Astrocyte of the spinal cord (primary cell): ENCODE data around the gene SERPINE3.

Experiments
- DNase-seq: peaks from one replicate; pipeline ENCODE4 v3.0.0; 2011; ENCODE audit warnings: low read depth, low spot score
- H3K4me3 ChIP-seq: 2 replicates; pipeline ENCODE4 v1.5.1; 2011; ENCODE audit warnings: low read depth, mild to moderate bottlenecking, low read length, moderate library complexity
- CTCF ChIP-seq: IDR thresholded peaks from 2 replicates; pipeline ENCODE4 v1.5.1; 2012; ENCODE audit warnings: low read depth, mild to moderate bottlenecking, low read length, inconsistent platforms
- in situ Hi-C: cut with HindIII; loops from 2 replicates; pipeline ENCODE4 v1.10.0; 2017; ENCODE audit warnings: low sequenced_read_pairs

Gene SERPINE3

DNA sequence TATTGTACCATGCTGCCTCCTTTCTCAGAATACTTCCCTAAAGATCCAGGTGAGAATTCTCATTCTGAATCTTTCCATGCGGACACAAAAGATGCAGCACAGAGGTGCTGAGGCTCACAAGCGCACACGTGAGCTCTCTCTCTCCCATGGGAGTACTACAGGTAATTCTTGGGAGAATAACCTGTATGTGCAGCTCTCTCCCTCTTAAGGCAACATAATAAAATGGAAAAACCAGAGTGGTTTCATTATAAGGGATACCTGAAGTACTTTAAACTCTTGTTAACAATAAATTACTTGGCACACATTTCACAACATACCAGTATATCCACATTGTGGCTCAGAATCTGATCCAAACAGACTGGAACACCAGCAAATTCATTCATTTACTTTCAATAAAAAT, 72.9 kb downstream of the SERPINE3 start:
- in situ Hi-C loops = no loop called here
- H3K4me3 ChIP-seq = no peak overlapping the region
- TF ChIP-seq CTCF = no peak
- DNase-seq = no peak
